GM12878 (cell line): Measurements from ENCODE around the gene DHRS4.
"Not testable (repeated sequence)": the region's sequence is repeated elsewhere in the genome, so short reads cannot be mapped to it uniquely, and the experiment has no call there.

Experiments
- CBFB ChIP-seq: IDR thresholded peaks from 2 replicates; pipeline ENCODE4 v1.6.1; 2016; ENCODE audit warnings: antibody characterized with exemption, low read depth
- EZH2 ChIP-seq: IDR thresholded peaks from 2 replicates; pipeline ENCODE4 v1.6.1; 2012; ENCODE audit warnings: low read depth, mild to moderate bottlenecking, control low read depth, inconsistent platforms, low read length, borderline replicate concordance; ENCODE audit not compliant: control insufficient read depth
- RAD51 ChIP-seq: fragments of 450-650 bp; IDR thresholded peaks from 2 replicates; pipeline ENCODE4 v1.6.1; 2016; ENCODE audit warnings: moderate library complexity, mild to moderate bottlenecking, inconsistent platforms
- SIN3A ChIP-seq: IDR thresholded peaks from 2 replicates; pipeline ENCODE4 v1.6.1; 2012; ENCODE audit warnings: low read depth, low read length, improper control_type of control experiment
- TAF1 ChIP-seq: IDR thresholded peaks from 2 replicates; pipeline ENCODE4 v1.6.1; 2011; ENCODE audit warnings: mild to moderate bottlenecking, low read depth, low read length, borderline replicate concordance
- TF ChIP-seq, protein P1 (sequence below), 3 experiments: IDR thresholded peaks in 2 of 3; conservative IDR thresholded peaks in 1 of 3; 2 replicates each; pipeline ENCODE4 v1.5.1; 2011; ENCODE audit warnings: low read depth in 3 of 3, low read length in 3 of 3, mild to moderate bottlenecking in 3 of 3, control low read depth in 2 of 3, moderate library complexity in 2 of 3, inconsistent platforms in 1 of 3, mixed read lengths in 1 of 3; ENCODE audit not compliant: control insufficient read depth in 2 of 3, insufficient read depth in 1 of 3; ENCODE audit errors: extremely low read depth in 1 of 3
- TF ChIP-seq, protein P2 (sequence below): fragments of 150-350 bp; IDR thresholded peaks from 2 replicates; pipeline ENCODE4 v1.6.1; 2016; ENCODE audit warnings: low read depth, low read length
- TF ChIP-seq, protein P3 (sequence below): IDR thresholded peaks from 2 replicates; pipeline ENCODE4 v1.6.1; 2012; ENCODE audit warnings: low read length, inconsistent platforms

DNA sequence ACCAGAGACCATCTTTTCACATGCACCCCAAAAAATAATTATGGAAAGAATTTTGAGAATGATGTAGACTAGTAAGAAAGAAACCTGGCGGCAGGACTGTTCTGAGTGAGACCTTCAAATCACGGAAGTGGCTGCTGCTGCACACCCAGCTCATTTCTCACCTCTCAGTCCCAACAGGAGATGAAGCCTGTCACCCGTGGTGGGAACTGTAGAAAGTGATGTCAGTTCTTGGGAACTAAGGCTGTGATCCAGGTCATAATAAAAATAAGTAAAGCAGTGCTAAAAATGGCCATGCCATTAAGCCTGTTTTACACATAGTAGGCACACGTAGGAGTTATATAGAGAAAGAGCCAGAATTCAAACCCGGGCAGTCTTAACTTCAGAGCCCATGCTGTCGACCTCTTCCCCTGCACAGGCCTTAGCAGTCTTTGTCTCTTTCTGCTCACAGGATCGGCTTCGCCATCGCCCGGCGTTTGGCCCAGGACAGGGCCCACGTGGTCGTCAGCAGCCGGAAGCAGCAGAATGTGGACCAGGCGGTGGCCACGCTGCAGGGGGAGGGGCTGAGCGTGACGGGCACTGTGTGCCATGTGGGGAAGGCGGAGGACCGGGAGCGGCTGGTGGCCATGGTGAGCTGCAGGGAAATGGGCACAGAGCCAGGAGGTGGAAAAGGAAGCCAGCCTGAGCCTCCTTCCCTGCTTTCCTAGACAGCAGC is 36.3 kb downstream of the DHRS4 start:
- TF ChIP-seq RAD51, TAF1, SIN3A, EZH2, CBFB: not testable (repeated sequence)
- TF ChIP-seq, protein P1, sequence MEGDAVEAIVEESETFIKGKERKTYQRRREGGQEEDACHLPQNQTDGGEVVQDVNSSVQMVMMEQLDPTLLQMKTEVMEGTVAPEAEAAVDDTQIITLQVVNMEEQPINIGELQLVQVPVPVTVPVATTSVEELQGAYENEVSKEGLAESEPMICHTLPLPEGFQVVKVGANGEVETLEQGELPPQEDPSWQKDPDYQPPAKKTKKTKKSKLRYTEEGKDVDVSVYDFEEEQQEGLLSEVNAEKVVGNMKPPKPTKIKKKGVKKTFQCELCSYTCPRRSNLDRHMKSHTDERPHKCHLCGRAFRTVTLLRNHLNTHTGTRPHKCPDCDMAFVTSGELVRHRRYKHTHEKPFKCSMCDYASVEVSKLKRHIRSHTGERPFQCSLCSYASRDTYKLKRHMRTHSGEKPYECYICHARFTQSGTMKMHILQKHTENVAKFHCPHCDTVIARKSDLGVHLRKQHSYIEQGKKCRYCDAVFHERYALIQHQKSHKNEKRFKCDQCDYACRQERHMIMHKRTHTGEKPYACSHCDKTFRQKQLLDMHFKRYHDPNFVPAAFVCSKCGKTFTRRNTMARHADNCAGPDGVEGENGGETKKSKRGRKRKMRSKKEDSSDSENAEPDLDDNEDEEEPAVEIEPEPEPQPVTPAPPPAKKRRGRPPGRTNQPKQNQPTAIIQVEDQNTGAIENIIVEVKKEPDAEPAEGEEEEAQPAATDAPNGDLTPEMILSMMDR (IDR thresholded peaks at IDR 0.05 in 2 of 3, conservative IDR thresholded peaks at IDR 0.05 in 1 of 3; ENCODE audit: control insufficient read depth in 2 of 3, extremely low read depth in 1 of 3, insufficient read depth in 1 of 3, low read depth in 3 of 3, low read length in 3 of 3), result not testable (repeated sequence)
- TF ChIP-seq, protein P2, sequence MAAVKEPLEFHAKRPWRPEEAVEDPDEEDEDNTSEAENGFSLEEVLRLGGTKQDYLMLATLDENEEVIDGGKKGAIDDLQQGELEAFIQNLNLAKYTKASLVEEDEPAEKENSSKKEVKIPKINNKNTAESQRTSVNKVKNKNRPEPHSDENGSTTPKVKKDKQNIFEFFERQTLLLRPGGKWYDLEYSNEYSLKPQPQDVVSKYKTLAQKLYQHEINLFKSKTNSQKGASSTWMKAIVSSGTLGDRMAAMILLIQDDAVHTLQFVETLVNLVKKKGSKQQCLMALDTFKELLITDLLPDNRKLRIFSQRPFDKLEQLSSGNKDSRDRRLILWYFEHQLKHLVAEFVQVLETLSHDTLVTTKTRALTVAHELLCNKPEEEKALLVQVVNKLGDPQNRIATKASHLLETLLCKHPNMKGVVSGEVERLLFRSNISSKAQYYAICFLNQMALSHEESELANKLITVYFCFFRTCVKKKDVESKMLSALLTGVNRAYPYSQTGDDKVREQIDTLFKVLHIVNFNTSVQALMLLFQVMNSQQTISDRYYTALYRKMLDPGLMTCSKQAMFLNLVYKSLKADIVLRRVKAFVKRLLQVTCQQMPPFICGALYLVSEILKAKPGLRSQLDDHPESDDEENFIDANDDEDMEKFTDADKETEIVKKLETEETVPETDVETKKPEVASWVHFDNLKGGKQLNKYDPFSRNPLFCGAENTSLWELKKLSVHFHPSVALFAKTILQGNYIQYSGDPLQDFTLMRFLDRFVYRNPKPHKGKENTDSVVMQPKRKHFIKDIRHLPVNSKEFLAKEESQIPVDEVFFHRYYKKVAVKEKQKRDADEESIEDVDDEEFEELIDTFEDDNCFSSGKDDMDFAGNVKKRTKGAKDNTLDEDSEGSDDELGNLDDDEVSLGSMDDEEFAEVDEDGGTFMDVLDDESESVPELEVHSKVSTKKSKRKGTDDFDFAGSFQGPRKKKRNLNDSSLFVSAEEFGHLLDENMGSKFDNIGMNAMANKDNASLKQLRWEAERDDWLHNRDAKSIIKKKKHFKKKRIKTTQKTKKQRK, result not testable (repeated sequence)
- TF ChIP-seq, protein P3, sequence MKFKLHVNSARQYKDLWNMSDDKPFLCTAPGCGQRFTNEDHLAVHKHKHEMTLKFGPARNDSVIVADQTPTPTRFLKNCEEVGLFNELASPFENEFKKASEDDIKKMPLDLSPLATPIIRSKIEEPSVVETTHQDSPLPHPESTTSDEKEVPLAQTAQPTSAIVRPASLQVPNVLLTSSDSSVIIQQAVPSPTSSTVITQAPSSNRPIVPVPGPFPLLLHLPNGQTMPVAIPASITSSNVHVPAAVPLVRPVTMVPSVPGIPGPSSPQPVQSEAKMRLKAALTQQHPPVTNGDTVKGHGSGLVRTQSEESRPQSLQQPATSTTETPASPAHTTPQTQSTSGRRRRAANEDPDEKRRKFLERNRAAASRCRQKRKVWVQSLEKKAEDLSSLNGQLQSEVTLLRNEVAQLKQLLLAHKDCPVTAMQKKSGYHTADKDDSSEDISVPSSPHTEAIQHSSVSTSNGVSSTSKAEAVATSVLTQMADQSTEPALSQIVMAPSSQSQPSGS, result not testable (repeated sequence)
